Activated B cell treated with CpG ODN at 0.5 μM for 24 hours (primary cell): Measurements from ENCODE around the gene FAS. TPM values are rescaled to one million over a fixed set of nuclear protein-coding genes. Genes with fewer than 3 reads are reported as not detected.

Experiments
- ATAC-seq: fragments of 200-7000 bp; cut with Tn5 transposase; one replicate; pipeline ENCODE4 v1.10.0; 2021; ENCODE audit warnings: low read depth, mild to moderate bottlenecking, moderate library complexity
- CTCF ChIA-PET: fragments of 350-600 bp; sonication (Branson Sonifier 250); formaldehyde crosslinking; loops from one replicate; lab custom pipeline; 2021; ENCODE audit warnings: antibody characterized with exemption; lab: Charles Lee
- POLR2A ChIA-PET: fragments of 350-600 bp; sonication (Branson Sonifier 250); formaldehyde crosslinking; loops from one replicate; lab custom pipeline; 2021; ENCODE audit warnings: antibody characterized with exemption; lab: Charles Lee
- DNase-seq: peaks from one replicate; pipeline ENCODE4 v3.0.0; 2022
- H3K27ac Mint-ChIP-seq: one replicate; pipeline ENCODE4 v1.8.0; 2020; ENCODE audit warnings: mixed read lengths
- H3K27me3 Mint-ChIP-seq: one replicate; pipeline ENCODE4 v1.8.0; 2021; ENCODE audit warnings: mixed read lengths
- H3K36me3 Mint-ChIP-seq: one replicate; pipeline ENCODE4 v1.8.0; 2021; ENCODE audit warnings: low read depth, mixed read lengths
- H3K4me1 Mint-ChIP-seq: one replicate; pipeline ENCODE4 v1.8.0; 2021; ENCODE audit warnings: mixed read lengths
- H3K4me3 Mint-ChIP-seq: one replicate; pipeline ENCODE4 v1.8.0; 2020; ENCODE audit warnings: mild to moderate bottlenecking, mixed read lengths
- H3K9me3 Mint-ChIP-seq: one replicate; pipeline ENCODE4 v1.8.0; 2020; ENCODE audit warnings: mixed read lengths
- CTCF ChIP-seq: fragments of 200-600 bp; IDR thresholded peaks from one replicate; pipeline ENCODE4 v1.8.0; 2022; ENCODE audit warnings: antibody characterized with exemption, mild to moderate bottlenecking
- intact Hi-C: fragments of 100-400 bp; cut with micrococcal nuclease; formaldehyde crosslinking; loops from one replicate; pipeline ENCODE4 v1.15.1; 2024
- total RNA-seq: library from RNA; stranded (reverse); gene quantifications from 2 replicates; pipeline ENCODE4 v1.2.3, GENCODE V29; 2022

The FAS gene
- total RNA-seq, 1 donor from 2014 or later, result 22.6 TPM

- ATAC-seq (no peak), DNase-seq (no peak)
- Mint-ChIP-seq H3K4me3 (no peak overlapping the region), H3K27me3 (no peaks in the 10 kb centered on the region), H3K4me1 (peaks cover 17% of the 10 kb centered on the region), H3K9me3 (no peaks in the 10 kb centered on the region), H3K36me3 (peaks cover 8% of the 10 kb centered on the region), H3K27ac (no peak overlapping the region)
- ChIA-PET POLR2A (no interaction called here), CTCF (interaction anchor here (6.2 kb wide), 1 partner anchor 14 kb away, joined by 47 read pairs; no protein-coding TSS in a partner anchor)
- intact Hi-C loops, result no loop called here
- no peak for TF ChIP-seq CTCF
These were observed 43.5 kb upstream of the FAS start for GRCh38 chr10:88946965-88947590.

- no peak for ATAC-seq
- H3K4me3 Mint-ChIP-seq, result no peak overlapping the region
- no peak for TF ChIP-seq CTCF
- POLR2A ChIA-PET, result no interaction called here
- H3K36me3 Mint-ChIP-seq, result peaks cover 9% of the 10 kb centered on the region
- intact Hi-C loops, result no loop called here
- H3K27me3 Mint-ChIP-seq, result no peaks in the 10 kb centered on the region
- no peak overlapping the region for H3K27ac Mint-ChIP-seq
- H3K4me1 Mint-ChIP-seq, result peaks cover 18% of the 10 kb centered on the region
- peaks cover 4% of the 10 kb centered on the region for H3K9me3 Mint-ChIP-seq
- CTCF ChIA-PET, result interaction anchor here (1.6 kb wide), 1 partner anchor 16 kb away, joined by 3 read pairs; no protein-coding TSS in a partner anchor
- DNase-seq, result no peak
These were observed 41.5 kb upstream of the FAS start for GRCh38 chr10:88949051-88949450.

- ATAC-seq, result no peak
- ChIA-PET CTCF (interaction anchor here (0.9 to 1.6 kb wide), 2 partner anchors 15 to 17 kb away, joined by 3 read pairs; no protein-coding TSS in a partner anchor), POLR2A (no interaction called here)
These were observed 40.4 kb upstream of the FAS start for GRCh38 chr10:88949912-88950837.

GRCh38 chr10:88952647-88953111 lies 37.9 kb upstream of the FAS start, which contains the start of gene ACTA2:
ACTA2 (minus strand) TSS chr10:88952773; CDS start chr10:88948930, 3,843 bp downstream.
- H3K27ac Mint-ChIP-seq, result no peak within 1 kb of the TSS
- intact Hi-C loops, result no loop called here
- peaks cover 13% of the 10 kb centered on the region for H3K36me3 Mint-ChIP-seq
- no peak within 1 kb of the TSS for H3K4me3 Mint-ChIP-seq
- POLR2A ChIA-PET, result no interaction called here
- H3K9me3 Mint-ChIP-seq, result peaks cover 7% of the 10 kb centered on the region
- DNase-seq, result no peak
- H3K4me1 Mint-ChIP-seq, result peaks cover 2% of the 10 kb centered on the region
- H3K27me3 Mint-ChIP-seq, result no peaks in the 10 kb centered on the region
- CTCF ChIA-PET, result no interaction called here
- ATAC-seq, result no peak
- no peak for TF ChIP-seq CTCF

More at GRCh38 chr10:88949912-88950837, 40.4 kb upstream of the FAS start:
- Mint-ChIP-seq H3K4me1 (peaks cover 8% of the 10 kb centered on the region), H3K27ac (no peak overlapping the region), H3K36me3 (peaks cover 13% of the 10 kb centered on the region), H3K9me3 (peaks cover 7% of the 10 kb centered on the region), H3K4me3 (no peak overlapping the region), H3K27me3 (no peaks in the 10 kb centered on the region)
- intact Hi-C loops, result no loop called here
- DNase-seq, result no peak
- TF ChIP-seq CTCF, result no peak

- Mint-ChIP-seq H3K27ac (no peak overlapping the region), H3K9me3 (peaks cover 7% of the 10 kb centered on the region)
These were observed 36.9 kb upstream of the FAS start for GRCh38 chr10:88953662-88954061.

More at GRCh38 chr10:88953662-88954061, 36.9 kb upstream of the FAS start:
- H3K4me1 Mint-ChIP-seq, result peaks cover 2% of the 10 kb centered on the region
- intact Hi-C loops, result no loop called here
- ATAC-seq (no peak), DNase-seq (no peak)
- H3K27me3 Mint-ChIP-seq, result no peaks in the 10 kb centered on the region
- CTCF ChIA-PET, result no interaction called here
- no peak for TF ChIP-seq CTCF
- POLR2A ChIA-PET, result no interaction called here
- no peak overlapping the region for H3K4me3 Mint-ChIP-seq
- peaks cover 13% of the 10 kb centered on the region for H3K36me3 Mint-ChIP-seq
